ENCODE measurements around the gene PKNOX2.

DNA sequence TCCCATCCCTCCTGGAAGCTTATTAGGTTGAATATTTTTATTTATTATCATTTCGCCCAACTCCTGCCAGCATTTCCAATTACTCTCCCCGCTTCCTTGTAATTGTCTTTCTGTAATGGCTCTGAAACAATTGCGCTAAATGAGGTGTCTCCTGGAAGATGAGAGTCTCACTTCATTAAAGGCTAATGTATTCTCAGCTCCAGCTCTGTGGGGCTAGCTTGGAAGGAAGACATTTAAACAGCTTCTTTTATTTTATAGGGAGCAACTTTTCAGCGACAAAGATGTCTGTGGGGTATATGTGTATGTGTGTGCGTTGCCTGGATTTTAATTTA, 86.6 kb downstream of the PKNOX2 start:
- TF ChIP-seq, protein P1, sequence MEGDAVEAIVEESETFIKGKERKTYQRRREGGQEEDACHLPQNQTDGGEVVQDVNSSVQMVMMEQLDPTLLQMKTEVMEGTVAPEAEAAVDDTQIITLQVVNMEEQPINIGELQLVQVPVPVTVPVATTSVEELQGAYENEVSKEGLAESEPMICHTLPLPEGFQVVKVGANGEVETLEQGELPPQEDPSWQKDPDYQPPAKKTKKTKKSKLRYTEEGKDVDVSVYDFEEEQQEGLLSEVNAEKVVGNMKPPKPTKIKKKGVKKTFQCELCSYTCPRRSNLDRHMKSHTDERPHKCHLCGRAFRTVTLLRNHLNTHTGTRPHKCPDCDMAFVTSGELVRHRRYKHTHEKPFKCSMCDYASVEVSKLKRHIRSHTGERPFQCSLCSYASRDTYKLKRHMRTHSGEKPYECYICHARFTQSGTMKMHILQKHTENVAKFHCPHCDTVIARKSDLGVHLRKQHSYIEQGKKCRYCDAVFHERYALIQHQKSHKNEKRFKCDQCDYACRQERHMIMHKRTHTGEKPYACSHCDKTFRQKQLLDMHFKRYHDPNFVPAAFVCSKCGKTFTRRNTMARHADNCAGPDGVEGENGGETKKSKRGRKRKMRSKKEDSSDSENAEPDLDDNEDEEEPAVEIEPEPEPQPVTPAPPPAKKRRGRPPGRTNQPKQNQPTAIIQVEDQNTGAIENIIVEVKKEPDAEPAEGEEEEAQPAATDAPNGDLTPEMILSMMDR (IDR thresholded peaks at IDR 0.05) = no peak
- TF ChIP-seq POLR2A (IDR thresholded peaks at IDR 0.05) = no peak

Data from lower leg skin (tissue), 3 donors.